Raji (cell line): ENCODE measurements around the gene ENPP3.
"Not testable (repeated sequence)": the region's sequence is repeated elsewhere in the genome, so short reads cannot be mapped to it uniquely, and the experiment has no call there.

Experiments
- POLR2A ChIP-seq: IDR thresholded peaks from 2 replicates; pipeline ENCODE4 v1.6.1; 2011; ENCODE audit warnings: low read depth, low read length, control low read depth; ENCODE audit not compliant: insufficient read depth

The ENPP3 gene

DNA sequence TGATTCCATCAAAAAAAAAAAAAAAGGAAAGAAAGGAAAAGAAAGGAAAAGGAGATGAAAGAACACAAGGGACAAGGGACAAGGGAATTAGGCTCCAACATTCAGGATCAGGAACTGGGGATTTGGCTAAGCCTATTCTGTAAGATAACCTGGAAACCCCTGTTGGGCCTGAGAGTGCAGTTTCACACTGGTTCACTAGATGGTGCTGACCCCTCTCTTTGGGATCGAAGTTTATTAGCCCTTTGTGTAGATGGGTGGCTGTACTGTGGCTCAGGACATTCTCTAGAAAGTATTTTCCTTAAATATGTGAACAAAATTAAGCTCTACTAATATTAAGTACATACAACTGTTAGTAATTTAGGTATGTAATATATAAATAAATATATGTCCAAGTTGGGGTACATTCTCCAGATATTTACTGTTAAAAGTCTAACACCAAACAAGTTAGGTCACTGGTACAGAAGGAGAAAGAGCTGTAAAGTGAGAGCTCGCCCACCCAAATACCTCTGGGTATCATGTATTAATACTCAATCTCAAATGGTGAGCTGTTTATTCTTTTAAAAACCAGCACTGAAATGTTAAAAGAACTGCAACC, 57.8 kb downstream of the ENPP3 start:
- no peak for TF ChIP-seq POLR2A

DNA sequence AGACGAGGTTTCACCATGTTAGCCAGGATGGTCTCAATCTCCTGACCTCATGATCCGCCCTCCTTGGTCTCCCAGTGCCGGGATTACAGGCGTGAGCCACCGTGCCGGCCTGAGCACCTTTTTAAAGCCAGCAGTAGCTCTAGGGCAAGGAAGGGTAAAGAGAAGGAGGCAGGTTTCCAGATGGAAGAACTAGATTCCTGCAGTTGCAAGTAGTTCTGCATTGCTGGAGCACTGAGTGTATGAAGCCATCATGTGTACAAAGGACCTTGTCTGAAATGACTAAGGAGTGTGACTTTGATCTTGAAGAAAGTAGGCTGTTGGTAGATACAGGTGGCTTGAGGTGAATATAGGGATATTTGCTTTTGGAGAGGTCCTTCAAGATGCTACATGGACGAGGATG, 59.9 kb downstream of the ENPP3 start:
- no peak for TF ChIP-seq POLR2A

DNA sequence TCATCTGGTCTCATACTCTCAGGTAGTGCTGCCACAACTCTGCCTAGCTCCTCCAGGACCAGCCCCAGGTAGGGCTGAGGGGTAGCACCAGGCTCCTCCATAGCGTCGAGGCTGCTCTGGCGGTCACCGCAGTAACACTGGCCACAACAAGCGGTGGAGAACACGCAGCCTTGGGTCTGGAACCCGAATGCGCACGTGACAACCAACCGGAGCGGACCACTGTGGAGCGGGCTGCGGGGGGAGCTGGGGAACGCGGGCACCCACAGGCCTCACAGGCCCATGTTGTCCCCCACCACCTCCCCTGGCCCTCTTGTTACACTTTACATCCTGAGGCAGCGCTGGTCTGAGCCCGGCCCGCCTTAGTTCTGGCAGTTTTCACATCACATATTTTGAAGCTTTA, 73.8 kb downstream of the ENPP3 start, which contains the start of gene CTAGE9:
TSS of gene CTAGE9 (minus strand) at position 101 of the 400 bp plus-strand sequence. CDS start at position 101, 0 bp downstream.
- TF ChIP-seq POLR2A: not testable (repeated sequence)

DNA sequence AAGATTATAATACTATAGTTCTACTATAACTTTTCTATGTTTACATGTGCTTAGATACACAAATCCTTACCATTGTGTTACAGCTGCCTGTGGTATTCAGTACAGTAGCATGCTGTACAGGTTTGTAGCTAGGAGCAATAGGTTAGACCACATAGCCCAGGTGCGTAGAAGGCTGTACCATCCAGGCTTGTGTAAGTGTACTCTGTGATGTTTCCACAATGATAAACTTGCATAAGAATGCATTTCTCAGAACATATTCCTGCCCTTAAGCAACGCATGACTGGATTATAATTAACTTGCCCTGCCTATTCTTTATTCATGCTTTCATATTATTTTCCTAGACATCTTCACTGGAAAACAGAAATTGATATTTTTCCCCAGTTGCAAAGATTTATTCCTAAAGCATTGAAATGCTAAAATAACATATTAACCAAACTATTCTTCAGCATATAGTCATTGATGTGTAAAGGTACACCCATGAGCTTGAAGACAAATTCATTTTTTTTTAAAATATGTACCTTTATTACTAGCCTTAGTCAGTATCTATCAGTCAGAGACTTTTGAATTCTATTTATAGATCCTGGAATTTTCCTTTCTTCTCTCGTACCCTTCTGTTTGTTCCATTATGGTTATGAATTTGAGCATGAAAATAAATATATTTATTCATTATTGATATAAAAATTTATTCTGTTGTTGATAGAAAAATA, 80.9 kb downstream of the ENPP3 start:
- TF ChIP-seq POLR2A: no peak

DNA sequence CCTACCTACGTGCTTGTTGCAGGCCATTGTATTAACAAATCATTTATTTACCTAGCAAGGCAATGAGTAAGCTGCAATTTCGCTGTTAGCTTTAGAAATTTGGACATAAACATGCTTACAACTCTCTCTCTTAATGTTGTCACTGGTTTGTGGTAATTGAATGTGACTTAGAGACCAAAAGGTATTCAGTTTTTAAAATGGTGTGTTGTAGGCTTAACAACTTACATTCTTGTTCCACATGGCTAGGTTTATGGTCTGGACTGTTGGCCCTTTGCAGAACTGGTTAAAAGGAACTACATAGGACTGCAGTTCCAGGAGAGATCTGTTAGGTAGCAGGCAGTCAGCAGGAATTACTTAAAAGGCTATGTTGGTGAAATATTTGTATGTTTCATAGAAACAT, 84.1 kb downstream of the ENPP3 start:
- no peak for TF ChIP-seq POLR2A

DNA sequence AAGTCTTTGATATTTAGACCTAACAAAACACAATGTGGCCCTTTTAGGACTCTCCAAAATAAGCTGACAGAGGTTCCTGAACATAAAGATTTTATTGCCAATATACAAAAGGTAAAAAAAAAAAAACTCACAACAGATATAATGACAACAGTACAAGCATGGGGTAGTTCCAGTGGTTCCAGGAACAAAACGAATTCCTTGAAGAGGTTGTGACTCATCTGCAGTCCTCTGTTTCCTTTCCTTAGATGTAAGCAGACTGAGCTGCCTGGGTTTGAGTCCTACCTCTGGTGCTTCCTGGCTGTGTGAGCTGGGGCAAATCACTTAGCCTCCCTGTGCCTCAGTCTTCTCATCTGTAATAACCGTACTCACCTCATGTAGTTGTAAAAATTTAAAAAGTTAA, 87.0 kb downstream of the ENPP3 start:
- no peak for TF ChIP-seq POLR2A

DNA sequence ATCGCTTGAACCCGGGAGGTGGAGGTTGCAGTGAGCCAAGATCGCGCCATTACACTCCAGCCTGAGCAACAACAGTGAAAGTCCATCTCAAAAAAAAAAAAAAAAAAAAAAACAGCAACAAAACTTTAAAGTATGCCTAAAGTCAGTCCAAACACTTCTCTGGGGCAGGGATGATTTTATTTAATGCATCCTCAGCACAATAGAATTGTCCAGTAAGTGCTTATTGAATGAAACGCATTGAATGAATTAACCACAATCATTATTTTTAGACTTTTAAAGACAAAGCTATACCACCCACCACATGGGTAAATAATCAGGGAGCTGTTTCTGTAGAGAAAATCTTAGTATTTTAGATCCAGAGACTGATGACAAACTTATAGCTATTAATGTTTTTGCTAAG, 90.4 kb downstream of the ENPP3 start:
- no peak for TF ChIP-seq POLR2A

DNA sequence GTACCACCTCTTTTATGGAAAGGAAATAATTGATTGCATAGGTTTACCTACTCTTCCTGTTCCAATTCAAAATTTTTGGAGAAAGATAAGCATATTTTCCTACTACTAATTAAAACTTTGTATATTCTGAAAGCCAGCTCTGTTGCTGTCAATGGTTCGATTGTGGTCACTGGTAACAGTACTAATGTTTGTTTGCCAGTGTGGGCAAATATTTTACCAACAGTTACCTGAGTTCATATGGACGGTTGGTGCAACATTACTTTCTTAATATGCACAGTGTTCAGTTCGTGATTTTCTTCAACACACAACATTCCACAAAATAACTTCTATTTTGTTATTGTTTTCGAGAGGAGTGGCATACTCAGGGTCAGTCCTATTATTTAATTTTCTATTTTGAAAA, 90.8 kb downstream of the ENPP3 start:
- TF ChIP-seq POLR2A: no peak

DNA sequence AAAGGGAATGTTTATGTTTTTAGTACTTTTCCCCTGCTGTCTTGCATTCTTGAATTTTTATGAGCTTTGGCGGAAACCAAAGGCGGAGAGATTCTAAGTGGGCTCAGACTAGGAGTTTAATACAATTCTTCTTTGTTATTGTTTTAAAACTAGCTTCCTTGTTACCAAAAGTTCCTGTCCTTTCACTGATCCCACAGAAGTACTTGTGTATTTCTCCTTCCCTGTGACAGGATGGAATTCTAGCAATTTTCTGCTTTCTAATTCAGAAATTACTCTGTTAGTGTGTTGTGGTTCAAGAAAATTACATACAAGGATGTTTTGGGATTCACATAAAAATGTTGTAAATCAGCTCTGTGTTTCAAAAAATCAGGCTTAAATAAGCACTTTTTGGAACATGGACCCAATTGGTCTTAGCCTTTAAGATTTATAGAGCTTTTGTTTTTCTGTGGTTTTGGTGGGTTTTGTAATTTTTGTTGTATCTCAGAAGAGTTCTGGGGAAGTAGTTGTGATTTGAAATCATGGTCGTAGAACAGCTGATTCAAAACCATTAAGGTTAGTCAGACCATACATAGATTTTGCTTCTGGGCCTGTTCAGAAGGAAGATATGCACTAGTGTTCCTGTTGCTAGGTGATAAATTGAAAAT, 91.3 kb downstream of the ENPP3 start:
- no peak for TF ChIP-seq POLR2A

DNA sequence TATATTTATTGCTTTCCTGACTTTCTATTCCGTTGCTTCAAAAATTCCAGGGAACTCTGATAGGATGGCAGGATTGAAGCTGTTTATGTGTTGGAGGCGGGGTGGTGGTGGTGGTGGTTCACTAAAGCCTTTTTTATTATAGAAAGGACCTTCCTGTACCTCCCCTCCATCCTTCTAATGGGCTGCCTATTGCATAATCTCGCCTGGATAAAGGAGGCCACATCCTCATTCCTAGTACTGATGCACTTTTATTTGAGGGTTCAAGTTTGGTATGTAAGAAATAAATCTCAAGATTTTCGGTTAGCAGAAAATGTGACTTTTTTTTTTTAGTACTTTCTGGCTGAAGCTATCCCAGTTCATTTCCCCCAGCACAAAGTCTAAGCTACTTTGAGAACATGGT, 92.4 kb downstream of the ENPP3 start:
- no peak for TF ChIP-seq POLR2A

DNA sequence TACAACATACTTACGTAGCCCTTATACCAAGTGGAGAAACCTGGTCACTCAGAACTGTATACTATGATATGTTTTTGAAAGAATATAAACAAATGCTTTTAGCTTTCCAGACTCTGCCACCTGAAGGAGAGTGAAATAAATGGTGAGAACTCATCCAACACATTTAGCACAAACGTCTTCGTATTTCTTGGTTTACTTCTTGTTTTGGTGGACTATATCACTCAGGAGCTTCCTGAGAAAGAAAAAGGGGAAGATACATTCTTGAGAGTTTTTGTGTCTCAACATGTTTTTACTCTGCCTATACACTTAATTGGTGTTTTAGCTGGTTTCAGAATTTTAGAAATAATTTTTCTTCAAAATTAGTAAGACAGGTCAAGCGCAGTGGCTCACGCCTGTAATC, 93.2 kb downstream of the ENPP3 start:
- TF ChIP-seq POLR2A: no peak

DNA sequence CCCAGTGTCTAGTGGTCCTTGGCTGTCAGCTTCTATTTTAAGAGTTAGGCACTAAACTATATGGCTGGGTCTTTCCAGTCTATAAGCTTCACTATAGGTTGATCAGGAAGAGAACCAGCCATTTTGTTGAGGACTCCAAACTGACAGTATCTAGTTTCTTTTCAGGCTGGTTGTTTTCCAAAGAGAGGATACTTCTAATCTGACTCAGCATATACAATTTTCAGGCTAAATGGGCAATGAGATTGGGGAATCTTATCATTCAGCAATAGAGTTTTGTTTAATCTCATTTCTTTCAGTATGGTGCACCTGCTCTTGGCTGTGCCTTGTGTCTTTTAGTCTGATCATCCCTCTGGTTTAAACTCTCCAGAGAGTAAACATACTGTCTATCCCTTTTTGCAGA, 94.1 kb downstream of the ENPP3 start:
- no peak for TF ChIP-seq POLR2A

DNA sequence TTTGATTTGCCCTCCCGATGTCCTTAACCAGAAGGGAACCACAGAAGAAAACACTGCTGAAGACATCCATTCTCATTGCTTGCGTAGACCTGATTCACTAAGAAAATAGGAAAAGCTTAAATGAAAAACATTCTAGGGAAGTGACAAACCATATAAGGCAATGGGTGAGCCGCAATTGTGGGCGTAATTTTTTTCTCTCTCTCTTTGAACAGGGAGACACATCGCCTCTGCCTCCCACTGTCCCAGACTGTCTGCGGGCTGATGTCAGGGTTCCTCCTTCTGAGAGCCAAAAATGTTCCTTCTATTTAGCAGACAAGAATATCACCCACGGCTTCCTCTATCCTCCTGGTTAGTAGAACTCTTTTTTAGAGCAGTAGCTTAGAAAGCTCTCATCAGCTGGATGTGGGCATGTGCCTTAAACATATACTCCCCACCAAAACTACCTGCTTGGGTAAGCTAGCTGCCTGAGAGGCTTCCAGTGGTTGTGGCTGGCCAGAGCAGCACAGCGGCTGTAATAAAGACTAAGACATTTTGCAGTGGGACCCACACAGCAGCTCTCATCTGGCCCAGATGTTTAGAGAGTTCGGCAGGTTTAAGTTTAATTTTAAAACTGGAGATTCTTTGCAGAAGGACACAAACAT, 96.4 kb downstream of the ENPP3 start:
- no peak for TF ChIP-seq POLR2A

DNA sequence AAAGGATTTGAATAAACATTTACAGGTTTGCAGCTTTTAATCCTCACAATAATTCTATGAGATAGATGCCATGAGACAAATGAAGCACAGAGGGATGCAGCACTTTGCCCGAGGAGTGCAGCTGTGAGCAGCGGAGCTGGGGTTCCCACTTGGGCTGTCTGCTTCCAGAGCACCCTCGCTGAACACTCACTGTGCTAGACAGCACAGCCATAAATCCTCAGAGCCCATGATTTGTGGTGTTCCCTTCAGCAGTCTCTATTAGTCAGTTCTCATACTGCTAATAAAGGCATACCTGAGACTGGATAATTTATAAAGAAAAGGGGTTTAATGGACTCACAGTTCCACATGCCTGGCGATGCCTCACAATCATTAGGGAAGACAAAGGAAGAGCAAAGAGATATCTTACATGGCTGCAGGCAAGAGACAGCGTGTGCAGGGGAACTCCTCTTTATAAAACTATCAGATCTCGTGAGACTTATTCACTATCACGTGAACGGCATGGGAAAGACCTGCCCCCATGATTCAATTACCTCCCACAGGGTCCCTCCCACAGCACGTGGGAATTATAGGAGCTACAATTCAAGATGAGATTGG, 99.0 kb downstream of the ENPP3 start:
- TF ChIP-seq POLR2A: no peak

DNA sequence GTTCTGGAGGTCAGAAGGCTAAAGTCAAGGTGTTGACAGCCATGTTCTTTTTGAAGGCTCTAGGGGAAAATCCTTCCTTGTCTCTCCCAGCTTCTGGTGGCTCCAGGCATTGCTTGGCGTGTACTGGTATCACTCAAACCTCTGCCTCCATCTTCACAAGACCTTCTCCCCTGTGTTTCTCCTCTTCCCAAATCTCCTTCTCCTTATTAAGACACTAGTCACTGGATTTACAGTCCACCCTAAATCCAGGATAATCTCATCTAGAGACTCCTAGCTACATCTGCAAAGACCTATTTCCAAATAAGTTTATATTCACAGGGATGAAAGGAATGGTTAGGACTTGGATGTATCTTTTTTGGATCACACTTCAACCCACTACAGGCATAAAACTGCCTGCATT, 99.7 kb downstream of the ENPP3 start:
- no peak for TF ChIP-seq POLR2A
